Middle frontal gyrus (tissue), 1 donor: ENCODE measurements around the gene NDUFB3.
"Not testable (repeated sequence)": the region's sequence is repeated elsewhere in the genome, so short reads cannot be mapped to it uniquely, and the experiment has no call there.

Experiments used
- DNase-seq: peaks from one replicate; pipeline ENCODE4 v3.0.0-alpha.2; 2015; ENCODE audit warnings: low spot score; ENCODE audit errors: extremely low spot score

The NDUFB3 gene

GRCh38 chr2:201090574-201090973, 18.8 kb downstream of the NDUFB3 start:
- DNase-seq = no peak

- no peak for DNase-seq
Observed at GRCh38 chr2:201093573-201093972, 21.8 kb downstream of the NDUFB3 start.

GRCh38 chr2:201100497-201100896, 28.7 kb downstream of the NDUFB3 start:
- no peak for DNase-seq

- no peak for DNase-seq
Observed at GRCh38 chr2:201105759-201106158, 34.0 kb downstream of the NDUFB3 start.

- no peak for DNase-seq
Observed at GRCh38 chr2:201107624-201108023, 35.8 kb downstream of the NDUFB3 start.

GRCh38 chr2:201108341-201108740, 36.5 kb downstream of the NDUFB3 start:
- no peak for DNase-seq

- DNase-seq = no peak
Observed at GRCh38 chr2:201109186-201109585, 37.4 kb downstream of the NDUFB3 start.

GRCh38 chr2:201110615-201111014, 38.8 kb downstream of the NDUFB3 start:
- no peak for DNase-seq

- no peak for DNase-seq
Observed at GRCh38 chr2:201111096-201111495, 39.3 kb downstream of the NDUFB3 start.

GRCh38 chr2:201114350-201114749, 42.5 kb downstream of the NDUFB3 start:
- no peak for DNase-seq

- DNase-seq = no peak
Observed at GRCh38 chr2:201114846-201115245, 43.0 kb downstream of the NDUFB3 start.

GRCh38 chr2:201116115-201116958, 44.5 kb downstream of the NDUFB3 start, which contains the start of gene CFLAR:
Gene CFLAR, plus strand, starts transcription at chr2:201116164. Its CDS starts 13,702 bp downstream, at chr2:201129866.
- no peak for DNase-seq

GRCh38 chr2:201116959-201117734, 45.3 kb downstream of the NDUFB3 start:
- DNase-seq = no peak

- not testable (repeated sequence) for DNase-seq
Observed at GRCh38 chr2:201117735-201118094, 45.9 kb downstream of the NDUFB3 start.

- peak; percentile 58 for DNase-seq
Observed at GRCh38 chr2:201118121-201118960, 46.5 kb downstream of the NDUFB3 start.

GRCh38 chr2:201118961-201119854, 47.4 kb downstream of the NDUFB3 start:
- no peak for DNase-seq

- no peak for DNase-seq
Observed at GRCh38 chr2:201122276-201122675, 50.5 kb downstream of the NDUFB3 start.

GRCh38 chr2:201126308-201127151, 54.7 kb downstream of the NDUFB3 start:
- no peak for DNase-seq

- DNase-seq = no peak
Observed at GRCh38 chr2:201127152-201127511, 55.3 kb downstream of the NDUFB3 start.

- DNase-seq = no peak
Observed at GRCh38 chr2:201127570-201127969, 55.8 kb downstream of the NDUFB3 start.
